Smooth muscle cell (in vitro differentiated cells): Measurements from ENCODE around the gene PIK3C2G. TPM values are rescaled to one million over a fixed set of nuclear protein-coding genes. Genes with fewer than 3 reads are reported as not detected.

ENCODE experiments used
- DNase-seq: peaks from one replicate; lab custom pipeline; 2025; ENCODE audit not compliant: unreplicated experiment; lab: John Stamatoyannopoulos, UW
- H2AFZ ChIP-seq: fragments of 200-600 bp; sonication (generic); 2 replicates; pipeline ENCODE4 v1.6.0; 2016; ENCODE audit warnings: antibody characterized with exemption, low read depth, mild to moderate bottlenecking
- H3F3A ChIP-seq: fragments of 200-600 bp; sonication (generic); 2 replicates; pipeline ENCODE4 v1.6.0; 2017; ENCODE audit warnings: antibody characterized with exemption, low read depth
- H3K27ac ChIP-seq: fragments of 200-600 bp; sonication (generic); 2 replicates; pipeline ENCODE4 v1.5.1; 2016; ENCODE audit warnings: low read depth, mild to moderate bottlenecking
- H3K27me3 ChIP-seq: fragments of 200-600 bp; sonication (generic); 2 replicates; pipeline ENCODE4 v1.6.1; 2016; ENCODE audit warnings: low read depth, mild to moderate bottlenecking
- H3K36me3 ChIP-seq: fragments of 200-600 bp; sonication (generic); 2 replicates; pipeline ENCODE4 v1.5.1; 2016; ENCODE audit warnings: low read depth
- H3K4me1 ChIP-seq: fragments of 200-600 bp; sonication (generic); 2 replicates; pipeline ENCODE4 v1.5.1; 2016; ENCODE audit warnings: low read depth
- H3K4me2 ChIP-seq: fragments of 200-600 bp; sonication (generic); 2 replicates; pipeline ENCODE4 v1.6.0; 2016; ENCODE audit warnings: mild to moderate bottlenecking
- H3K4me3 ChIP-seq: fragments of 200-600 bp; sonication (generic); 2 replicates; pipeline ENCODE4 v1.5.1; 2016; ENCODE audit warnings: mild to moderate bottlenecking
- H3K79me2 ChIP-seq: fragments of 200-600 bp; sonication (generic); 2 replicates; pipeline ENCODE4 v1.6.0; 2016; ENCODE audit warnings: low read depth, mild to moderate bottlenecking
- H3K9ac ChIP-seq: fragments of 200-600 bp; sonication (generic); 2 replicates; pipeline ENCODE4 v1.6.0; 2016; ENCODE audit warnings: low read depth
- H3K9me3 ChIP-seq: fragments of 200-600 bp; sonication (generic); replicated peaks from 2 replicates; pipeline ENCODE4 v1.5.1; 2016; ENCODE audit warnings: low read depth
- H4K20me1 ChIP-seq: fragments of 200-600 bp; sonication (generic); 2 replicates; pipeline ENCODE4 v1.6.0; 2016; ENCODE audit warnings: low read depth
- CTCF ChIP-seq: fragments of 200-600 bp; sonication (generic); IDR thresholded peaks from 2 replicates; pipeline ENCODE4 v1.5.1; 2017; ENCODE audit warnings: borderline replicate concordance, mild to moderate bottlenecking, antibody characterized with exemption; ENCODE audit not compliant: insufficient read depth, poor library complexity, severe bottlenecking
- WGBS: methylation state at CpG from one replicate; pipeline ENCODE4 v1.1.7; 2016; ENCODE audit warnings: low lambda C conversion rate; 5-methylcytosine and 5-hydroxymethylcytosine counted together
- polyA plus RNA-seq: library from polyadenylated mRNA; unstranded; fragments of >200 nt; fragmentation: Nextera tagmentation; extraction: Ambion mirVana; gene quantifications from 2 replicates; pipeline ENCODE4 v1.2.1, GENCODE V29; 2016
- total RNA-seq: library from RNA; depleted of rRNA; stranded (reverse); fragments of >200 nt; gene quantifications from 2 replicates; pipeline ENCODE4 v1.2.3, GENCODE V29; 2014

The PIK3C2G gene
- total and polyA plus RNA-seq, 2 experiments from 2014 or later = 0.63 TPM; not detected in 1

DNA sequence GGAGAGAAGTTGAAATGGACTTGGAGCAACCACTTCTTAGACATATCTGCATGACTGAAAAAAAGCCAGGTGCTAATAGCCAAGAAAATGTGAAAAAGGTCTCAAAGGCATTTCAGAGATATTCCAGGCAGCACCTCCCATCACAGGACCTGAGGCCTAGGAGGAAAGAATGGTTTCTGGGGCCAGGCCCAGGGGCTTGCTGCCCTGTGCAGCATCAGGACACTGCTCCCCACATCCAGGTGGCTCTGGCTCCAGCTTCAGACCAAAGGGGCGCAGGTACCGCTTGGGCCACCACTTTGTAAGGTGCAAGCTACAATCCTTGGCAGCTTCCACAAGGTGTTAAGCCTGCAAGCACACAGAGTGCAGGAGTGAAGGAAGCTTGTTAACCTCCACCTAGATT lies 114.3 kb downstream of the PIK3C2G start:
- Histone ChIP-seq H3K36me3 (no peaks in the 10 kb centered on the region), H3K27me3 (no peaks in the 10 kb centered on the region), H3F3A (no peaks in the 10 kb centered on the region), H3K4me1 (no peaks in the 10 kb centered on the region), H3K4me3 (no peak overlapping the region), H4K20me1 (no peaks in the 10 kb centered on the region), H3K9me3 (no peaks in the 10 kb centered on the region), H3K27ac (no peak overlapping the region), H2AFZ (no peak overlapping the region), H3K4me2 (no peak overlapping the region), H3K9ac (no peak overlapping the region), H3K79me2 (no peaks in the 10 kb centered on the region)
- no peak for TF ChIP-seq CTCF
- DNase-seq = no peak
- 97% methylated on average over 2 of the region's 2 CpGs for WGBS

GRCh38 chr12:18382236-18382885 lies 121.0 kb downstream of the PIK3C2G start:
- no peak overlapping the region for H3K9ac ChIP-seq
- no peaks in the 10 kb centered on the region for H3K9me3 ChIP-seq
- 54% methylated on average over 4 of the region's 4 CpGs for WGBS
- no peaks in the 10 kb centered on the region for H3K36me3 ChIP-seq
- H3K4me2 ChIP-seq = peak overlapping the region; percentile 64
- no peak overlapping the region for H3K4me3 ChIP-seq
- H3K27ac ChIP-seq = peak overlapping the region; percentile 66
- H3K4me1 ChIP-seq = peaks cover 14% of the 10 kb centered on the region
- DNase-seq = no peak
- no peak for TF ChIP-seq CTCF
- peak overlapping the region; percentile 21 for H2AFZ ChIP-seq
- H3F3A ChIP-seq = peaks cover 4% of the 10 kb centered on the region
- no peaks in the 10 kb centered on the region for H3K27me3 ChIP-seq
- H4K20me1 ChIP-seq = no peaks in the 10 kb centered on the region
- H3K79me2 ChIP-seq = no peaks in the 10 kb centered on the region

GRCh38 chr12:18383203-18383602 lies 121.9 kb downstream of the PIK3C2G start:
- Histone ChIP-seq H3K27ac (peak overlapping the region; percentile 66), H3K9me3 (no peaks in the 10 kb centered on the region), H3K4me2 (peak overlapping the region; percentile 64), H3K9ac (no peak overlapping the region), H3K36me3 (no peaks in the 10 kb centered on the region), H3F3A (peaks cover 4% of the 10 kb centered on the region), H3K4me3 (no peak overlapping the region), H4K20me1 (no peaks in the 10 kb centered on the region), H3K27me3 (no peaks in the 10 kb centered on the region), H3K4me1 (peaks cover 14% of the 10 kb centered on the region), H2AFZ (no peak overlapping the region), H3K79me2 (no peaks in the 10 kb centered on the region)
- no peak for DNase-seq
- WGBS = 6% methylated on average over 4 of the region's 4 CpGs
- TF ChIP-seq CTCF = no peak

- TF ChIP-seq CTCF = no peak
- no peak overlapping the region for H3K4me3 ChIP-seq
- no peaks in the 10 kb centered on the region for H3K36me3 ChIP-seq
- H3F3A ChIP-seq = peaks cover under 1% of the 10 kb centered on the region
- DNase-seq = no peak
- 72% methylated on average over 6 of the region's 6 CpGs for WGBS
- H3K9me3 ChIP-seq = no peaks in the 10 kb centered on the region
- no peak overlapping the region for H3K9ac ChIP-seq
- no peak overlapping the region for H3K4me2 ChIP-seq
- no peak overlapping the region for H3K27ac ChIP-seq
- H2AFZ ChIP-seq = no peak overlapping the region
- H3K79me2 ChIP-seq = no peaks in the 10 kb centered on the region
- no peaks in the 10 kb centered on the region for H3K27me3 ChIP-seq
- peaks cover 9% of the 10 kb centered on the region for H3K4me1 ChIP-seq
- H4K20me1 ChIP-seq = no peaks in the 10 kb centered on the region
Measured at GRCh38 chr12:18387706-18388105, 126.4 kb downstream of the PIK3C2G start.
